Measurements from ENCODE around the gene MAN1A2. TPM values are rescaled to one million over a fixed set of nuclear protein-coding genes. Genes with fewer than 3 reads are reported as not detected.

Gene MAN1A2
- total RNA-seq, 1 experiment from 2014 or later: 38.1 TPM

- TF ChIP-seq SRF (IDR thresholded peaks at IDR 0.05; ENCODE audit: low read depth) (no peak), EZH2 (IDR thresholded peaks at IDR 0.05) (no peak), MAX (IDR thresholded peaks at IDR 0.05) (no peak)
- no TSS peak for BruUV-seq (replicated peaks)
- ChIA-PET POLR2A (no interaction called here), CTCF (interaction anchor here (1.2 to 1.3 kb wide), 2 partner anchors 11 kb away, joined by 3 to 7 read pairs; no protein-coding TSS in a partner anchor), RAD21 (ENCODE audit: low non-redundant PET in 1 of 2, low total read pairs in 2 of 2, uncharacterized antibody in 2 of 2, unreplicated experiment in 2 of 2) (no interaction called here)
- Histone ChIP-seq H3K36me3 (ENCODE audit: control insufficient read depth in 1 of 2, insufficient read depth in 2 of 2, low read length in 2 of 2) (no peaks in the 10 kb centered on the region), H3K4me2 (ENCODE audit: low read length) (no peak overlapping the region), H3K9me3 (ENCODE audit: control insufficient read depth in 1 of 2, insufficient read depth in 1 of 2, low read depth in 1 of 2, low read length in 2 of 2) (no peaks in the 10 kb centered on the region), H3K79me2 (ENCODE audit: insufficient read depth, low read length) (no peaks in the 10 kb centered on the region), H3K9ac (ENCODE audit: low read length) (no peak overlapping the region), H3K27ac (ENCODE audit: low read depth, low read length) (no peak overlapping the region), H3K9me2 (ENCODE audit: insufficient read depth) (no peaks in the 10 kb centered on the region), H4K20me1 (ENCODE audit: insufficient read depth) (no peaks in the 10 kb centered on the region), H2AFZ (ENCODE audit: low read depth, low read length, poor library complexity, severe bottlenecking) (no peak overlapping the region), H3K27me3 (ENCODE audit: insufficient read depth, low read length) (no peaks in the 10 kb centered on the region), H3K4me3 (replicated peaks in 1 of 2; ENCODE audit: low read depth in 1 of 2, low read length in 2 of 2) (no peak overlapping the region), H3K4me1 (ENCODE audit: control insufficient read depth in 1 of 2, insufficient read depth in 2 of 2, low read length in 2 of 2) (no peaks in the 10 kb centered on the region)
- intact Hi-C loops (cut with micrococcal nuclease): no loop called here
- no peak for DNase-seq (ENCODE audit: low read depth, low spot score)
- no peak for ATAC-seq
These were observed 155.9 kb downstream of the MAN1A2 start for GRCh38 chr1:117523111-117523510.

DNA sequence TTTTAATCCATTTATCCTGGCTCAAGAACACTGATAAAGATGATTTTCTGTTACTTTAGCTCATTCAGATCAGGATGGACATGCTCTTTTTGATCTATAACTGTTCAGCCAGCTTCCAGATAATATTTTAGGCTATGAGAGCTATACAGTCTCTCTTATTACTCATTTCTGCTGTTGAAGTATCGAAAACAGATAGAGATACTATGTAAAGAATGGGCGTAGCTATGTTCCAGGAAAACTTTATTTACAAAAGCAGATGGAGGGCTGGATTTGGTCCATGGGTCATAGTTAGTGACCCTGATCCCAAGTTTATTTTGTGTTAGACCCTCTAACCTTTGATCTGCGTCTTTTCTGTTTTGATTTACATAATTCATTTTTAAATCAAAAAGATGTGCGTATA, 159.8 kb downstream of the MAN1A2 start:
- H3K9me2 ChIP-seq (ENCODE audit: insufficient read depth): no peaks in the 10 kb centered on the region
- ATAC-seq: no peak
- H3K27me3 ChIP-seq (ENCODE audit: insufficient read depth, low read length): no peaks in the 10 kb centered on the region
- no peak overlapping the region for H3K9ac ChIP-seq (ENCODE audit: low read length)
- H3K4me2 ChIP-seq (ENCODE audit: low read length): no peak overlapping the region
- intact Hi-C loops (cut with micrococcal nuclease): no loop called here
- no peak overlapping the region for H3K4me3 ChIP-seq (replicated peaks in 1 of 2; ENCODE audit: low read depth in 1 of 2, low read length in 2 of 2)
- BruUV-seq (replicated peaks): no TSS peak
- no peaks in the 10 kb centered on the region for H3K79me2 ChIP-seq (ENCODE audit: insufficient read depth, low read length)
- no peak overlapping the region for H2AFZ ChIP-seq (ENCODE audit: low read depth, low read length, poor library complexity, severe bottlenecking)
- RAD21 ChIA-PET (ENCODE audit: low non-redundant PET in 1 of 2, low total read pairs in 2 of 2, uncharacterized antibody in 2 of 2, unreplicated experiment in 2 of 2): no interaction called here
- TF ChIP-seq CBX3 (IDR thresholded peaks at IDR 0.05; ENCODE audit: low read depth) (no peak), EZH2 (IDR thresholded peaks at IDR 0.05) (no peak), SIN3A (IDR thresholded peaks at IDR 0.05; ENCODE audit: low read depth) (no peak), ZFX (IDR thresholded peaks at IDR 0.05) (no peak), TCF7L2 (IDR thresholded peaks at IDR 0.05; ENCODE audit: borderline replicate concordance, extremely low read depth, insufficient read depth, insufficient read length) (no peak), CEBPB (IDR thresholded peaks at IDR 0.05; ENCODE audit: low read depth) (no peak), SP1 (IDR thresholded peaks at IDR 0.05; ENCODE audit: low read depth) (no peak), EGR1 (IDR thresholded peaks at IDR 0.05; ENCODE audit: low read depth) (no peak), MAX (IDR thresholded peaks at IDR 0.05) (no peak), REST (IDR thresholded peaks at IDR 0.05; ENCODE audit: low read depth) (no peak), POLR2A (IDR thresholded peaks at IDR 0.05; ENCODE audit: borderline replicate concordance, extremely low read depth, insufficient read depth, insufficient read length) (no peak), SRF (IDR thresholded peaks at IDR 0.05; ENCODE audit: low read depth) (no peak)
- TF ChIP-seq, protein P1, sequence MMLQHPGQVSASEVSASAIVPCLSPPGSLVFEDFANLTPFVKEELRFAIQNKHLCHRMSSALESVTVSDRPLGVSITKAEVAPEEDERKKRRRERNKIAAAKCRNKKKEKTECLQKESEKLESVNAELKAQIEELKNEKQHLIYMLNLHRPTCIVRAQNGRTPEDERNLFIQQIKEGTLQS (IDR thresholded peaks at IDR 0.05): no peak
- H4K20me1 ChIP-seq (ENCODE audit: insufficient read depth): no peaks in the 10 kb centered on the region
- no peak for DNase-seq (ENCODE audit: low read depth, low spot score)
- H3K27ac ChIP-seq (ENCODE audit: low read depth, low read length): no peak overlapping the region
- POLR2A ChIA-PET: no interaction called here
- H3K9me3 ChIP-seq (ENCODE audit: control insufficient read depth in 1 of 2, insufficient read depth in 1 of 2, low read depth in 1 of 2, low read length in 2 of 2): no peaks in the 10 kb centered on the region
- H3K36me3 ChIP-seq (ENCODE audit: control insufficient read depth in 1 of 2, insufficient read depth in 2 of 2, low read length in 2 of 2): no peaks in the 10 kb centered on the region
- CTCF ChIA-PET: interaction anchor here (1.0 kb wide), 1 partner anchor 9 kb away, joined by 3 read pairs; no protein-coding TSS in a partner anchor
- no peaks in the 10 kb centered on the region for H3K4me1 ChIP-seq (ENCODE audit: control insufficient read depth in 1 of 2, insufficient read depth in 2 of 2, low read length in 2 of 2)

Measured in HCT116 (cell line).